NCI-H2196 (cell line): ENCODE measurements around the gene ST6GALNAC1.
"Not testable (repeated sequence)": the region's sequence is repeated elsewhere in the genome, so short reads cannot be mapped to it uniquely, and the experiment has no call there.

ENCODE experiments used
- DNase-seq: peaks from one replicate; lab custom pipeline; 2025; ENCODE audit not compliant: unreplicated experiment; lab: John Stamatoyannopoulos, UW

Gene ST6GALNAC1

DNA sequence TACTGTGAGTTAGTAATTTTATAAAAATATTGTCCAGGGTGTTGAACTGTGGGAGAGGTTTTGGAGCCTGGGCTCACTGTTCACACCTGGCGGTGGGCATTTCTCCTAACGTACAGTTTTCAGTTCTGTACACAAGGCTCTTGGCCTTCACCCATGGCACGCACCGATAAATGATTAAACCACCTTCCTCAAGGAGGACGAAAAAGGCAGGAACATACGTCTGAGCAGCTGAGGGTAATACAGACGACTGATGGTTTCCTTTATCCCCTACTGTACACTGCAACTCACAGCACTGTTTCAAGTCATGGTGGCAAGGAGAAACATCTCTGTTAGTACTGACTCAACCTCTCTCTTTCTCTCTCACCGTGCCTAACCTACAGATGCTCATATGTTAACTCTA lies 1.4 kb upstream of the ST6GALNAC1 start:
- DNase-seq: no peak

DNA sequence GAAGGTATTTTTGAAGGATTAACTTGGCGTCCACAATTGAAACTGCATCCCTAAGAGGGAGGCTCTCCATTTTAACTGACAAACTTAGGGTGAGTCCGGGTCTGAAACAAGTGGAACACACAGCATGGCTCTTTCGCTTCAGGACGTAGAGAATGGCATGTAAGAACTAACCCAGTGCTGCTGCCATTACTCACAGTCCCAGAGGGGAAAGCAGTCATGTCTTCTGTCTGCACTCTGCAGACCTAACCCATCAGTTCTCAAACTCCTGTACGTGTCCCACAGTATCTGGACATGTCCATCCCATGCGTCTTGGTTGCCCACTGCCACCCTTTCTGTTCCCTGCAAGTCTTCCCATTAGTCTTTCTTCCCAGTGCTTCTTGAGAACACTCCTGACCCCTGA lies 563 bp downstream of the ST6GALNAC1 start:
- no peak for DNase-seq

DNA sequence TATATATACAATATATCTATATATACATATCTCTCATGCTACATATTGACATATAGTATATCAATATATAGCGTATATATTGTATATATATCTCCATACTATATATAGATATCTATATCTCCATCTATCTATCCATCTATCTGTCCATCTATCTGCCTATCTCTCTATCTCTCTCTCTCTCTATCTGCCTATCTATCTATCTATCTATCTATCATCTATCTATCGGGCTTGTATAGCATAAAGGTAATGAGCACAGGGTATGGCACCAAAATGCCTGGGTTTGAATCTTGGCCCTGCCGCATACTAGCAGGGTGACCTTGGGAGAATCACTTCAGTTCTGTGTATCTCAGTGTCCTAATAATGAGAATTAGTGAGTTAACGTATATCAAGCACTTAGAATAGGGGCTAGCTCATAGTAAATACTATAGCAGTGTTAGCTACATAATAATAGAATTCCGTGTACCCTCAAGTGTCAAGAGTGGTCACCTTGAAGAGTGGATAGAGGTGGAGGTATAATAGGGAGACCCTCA lies 1.5 kb downstream of the ST6GALNAC1 start:
- DNase-seq: no peak

DNA sequence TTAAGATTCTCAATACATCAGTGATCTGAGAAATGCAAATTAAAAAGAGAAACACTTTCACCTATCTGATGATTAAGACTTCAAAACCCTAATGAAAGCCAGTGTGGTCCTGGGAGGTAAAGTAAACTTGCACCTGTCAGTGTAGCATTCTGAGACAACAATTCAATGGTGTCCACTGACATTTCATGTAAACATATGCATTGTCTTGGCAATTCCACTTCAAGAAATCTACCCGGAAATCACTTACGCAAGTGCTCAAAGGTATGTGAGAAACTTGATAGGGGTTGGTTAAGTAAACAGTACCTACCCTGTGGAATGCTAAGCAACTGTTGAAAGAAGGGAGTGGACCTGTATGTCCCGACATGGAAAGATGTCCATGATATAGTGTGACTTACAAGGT lies 2.1 kb downstream of the ST6GALNAC1 start:
- DNase-seq: peak; percentile 38

DNA sequence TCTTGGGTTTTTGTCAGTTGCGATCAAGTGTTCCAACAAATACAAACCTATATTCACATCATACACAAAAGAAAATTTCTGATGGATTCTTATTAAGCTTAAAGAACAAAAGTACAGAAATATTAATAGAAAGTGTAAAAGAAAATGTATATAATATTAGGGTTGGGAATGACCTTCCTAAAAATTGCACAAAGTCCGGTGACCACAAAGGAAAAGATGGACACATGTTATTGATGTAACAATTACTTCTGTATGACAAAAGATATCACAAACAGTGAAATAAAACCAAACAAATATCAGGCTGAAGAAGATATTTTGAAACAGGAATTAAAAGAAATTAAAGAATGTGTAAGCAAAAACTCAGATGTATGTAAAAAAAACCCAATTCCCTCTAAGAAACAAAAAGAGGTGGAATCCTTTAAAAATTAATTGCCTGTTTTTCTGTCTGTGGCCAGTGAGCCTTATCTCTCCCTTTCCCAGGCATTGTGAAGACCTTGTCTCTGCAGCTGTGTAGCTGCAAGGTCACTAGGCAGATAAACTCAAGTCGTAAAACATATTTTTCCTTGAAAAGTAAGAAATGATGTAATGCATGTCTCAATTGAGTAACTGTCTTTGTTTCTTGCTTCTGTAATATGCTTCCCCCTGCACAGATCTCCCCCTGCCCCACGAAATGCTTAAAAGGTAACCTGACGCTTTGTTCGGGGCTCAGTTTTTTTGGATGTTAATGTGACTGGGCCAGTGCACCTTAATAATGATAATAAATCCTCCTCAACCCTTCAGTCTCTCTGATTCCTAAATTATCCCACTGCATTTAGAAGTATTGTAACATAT lies 2.8 kb downstream of the ST6GALNAC1 start:
- DNase-seq: no peak

DNA sequence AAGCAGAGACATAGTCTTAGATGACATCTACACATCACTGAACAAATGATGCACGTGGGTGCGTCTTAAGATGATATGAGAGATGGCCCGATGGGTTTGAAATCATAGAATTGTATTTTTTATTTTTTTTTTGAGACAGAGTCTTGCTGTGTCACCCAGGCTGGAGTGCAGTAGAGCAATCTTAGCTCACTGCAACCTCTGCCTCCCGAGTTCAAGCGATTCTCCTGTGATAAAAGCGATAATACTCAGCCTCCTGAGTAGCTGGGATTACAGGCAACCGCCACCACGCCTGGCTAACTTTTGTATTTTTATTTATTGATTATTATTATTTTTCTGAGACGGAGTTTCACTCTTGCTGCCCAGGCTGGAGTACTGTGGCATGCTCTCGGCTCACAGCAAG lies 5.3 kb downstream of the ST6GALNAC1 start:
- no peak for DNase-seq

DNA sequence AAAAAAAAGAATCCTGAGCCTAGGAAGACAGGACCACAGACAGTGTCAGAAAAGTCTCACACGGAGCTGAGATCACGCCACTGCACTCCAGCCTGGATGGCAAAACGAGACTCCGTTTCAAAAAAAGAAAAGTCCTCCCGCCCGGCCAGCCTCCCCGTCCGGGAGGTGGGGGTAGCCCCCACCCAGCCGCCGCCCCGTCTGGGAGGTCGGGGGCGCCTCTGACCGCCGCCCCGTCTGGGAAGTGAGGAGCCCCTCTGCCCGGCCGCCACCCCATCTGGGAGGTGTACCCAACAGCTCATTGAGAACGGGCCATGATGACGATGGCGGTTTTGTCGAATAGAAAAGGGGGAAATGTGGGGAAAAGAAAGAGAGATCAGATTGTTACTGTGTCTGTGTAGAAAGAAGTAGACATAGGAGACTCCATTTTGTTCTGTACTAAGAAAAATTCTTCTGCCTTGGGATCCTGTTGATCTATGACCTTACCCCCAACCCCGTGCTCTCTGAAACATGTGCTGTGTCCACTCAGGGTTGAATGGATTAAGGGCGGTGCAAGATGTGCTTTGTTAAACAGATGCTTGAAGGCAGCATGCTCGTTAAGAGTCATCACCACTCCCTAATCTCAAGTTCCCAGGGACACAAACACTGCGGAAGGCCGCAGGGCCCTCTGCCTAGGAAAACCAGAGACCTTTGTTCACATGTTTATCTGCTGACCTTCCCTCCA lies 6.9 kb downstream of the ST6GALNAC1 start:
- not testable (repeated sequence) for DNase-seq

DNA sequence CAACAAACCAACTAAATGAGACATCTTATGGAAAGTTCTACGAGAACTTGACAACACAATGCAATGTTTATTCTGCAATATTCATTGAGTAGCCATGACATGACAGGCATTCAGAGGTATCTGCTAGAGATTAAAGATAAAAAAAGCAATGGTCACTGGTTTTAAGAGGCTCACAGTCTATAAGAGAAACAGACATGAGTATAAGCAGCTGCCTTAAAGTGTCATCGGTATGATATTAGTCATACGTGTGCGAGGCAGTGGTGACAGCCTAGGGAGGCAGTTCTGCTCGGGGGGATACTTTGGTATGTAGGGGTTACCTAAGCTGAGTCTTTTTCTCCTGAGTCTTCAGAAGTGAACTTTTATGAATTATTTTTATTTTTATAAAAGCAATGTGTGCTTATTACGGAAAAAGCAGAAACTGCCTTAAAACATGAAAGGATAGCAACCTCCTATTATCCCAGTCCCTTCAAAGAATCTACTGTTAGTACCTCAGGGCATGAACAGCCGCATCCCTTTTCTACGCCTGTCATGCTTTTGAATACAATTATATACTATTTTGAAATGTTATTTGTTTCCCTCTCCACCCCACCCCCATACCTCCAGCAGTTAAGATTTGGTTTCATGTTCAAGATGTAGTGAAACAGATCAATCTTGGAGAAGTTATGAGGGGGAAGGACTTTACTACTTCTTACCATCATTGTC lies 7.7 kb downstream of the ST6GALNAC1 start:
- DNase-seq: no peak

DNA sequence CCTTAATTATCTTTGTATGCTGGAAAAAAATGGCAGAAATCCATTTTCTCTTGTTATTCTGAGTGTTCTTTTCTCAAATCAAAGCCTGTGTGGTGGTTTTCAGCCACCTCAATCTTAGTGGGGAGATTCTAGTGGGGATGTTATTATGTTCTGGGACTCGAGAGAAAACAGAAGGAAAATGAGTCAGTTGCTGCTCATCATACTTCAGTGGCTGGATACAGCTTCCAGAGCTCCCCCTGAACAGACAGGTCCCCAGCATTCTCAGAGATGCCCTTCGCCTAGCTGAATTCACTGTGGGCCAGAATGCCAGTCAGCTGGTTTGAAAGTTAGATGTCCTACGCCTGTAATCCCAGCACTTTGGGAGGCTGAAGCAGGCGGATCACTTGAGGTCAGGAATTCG lies 8.5 kb downstream of the ST6GALNAC1 start:
- DNase-seq: no peak

DNA sequence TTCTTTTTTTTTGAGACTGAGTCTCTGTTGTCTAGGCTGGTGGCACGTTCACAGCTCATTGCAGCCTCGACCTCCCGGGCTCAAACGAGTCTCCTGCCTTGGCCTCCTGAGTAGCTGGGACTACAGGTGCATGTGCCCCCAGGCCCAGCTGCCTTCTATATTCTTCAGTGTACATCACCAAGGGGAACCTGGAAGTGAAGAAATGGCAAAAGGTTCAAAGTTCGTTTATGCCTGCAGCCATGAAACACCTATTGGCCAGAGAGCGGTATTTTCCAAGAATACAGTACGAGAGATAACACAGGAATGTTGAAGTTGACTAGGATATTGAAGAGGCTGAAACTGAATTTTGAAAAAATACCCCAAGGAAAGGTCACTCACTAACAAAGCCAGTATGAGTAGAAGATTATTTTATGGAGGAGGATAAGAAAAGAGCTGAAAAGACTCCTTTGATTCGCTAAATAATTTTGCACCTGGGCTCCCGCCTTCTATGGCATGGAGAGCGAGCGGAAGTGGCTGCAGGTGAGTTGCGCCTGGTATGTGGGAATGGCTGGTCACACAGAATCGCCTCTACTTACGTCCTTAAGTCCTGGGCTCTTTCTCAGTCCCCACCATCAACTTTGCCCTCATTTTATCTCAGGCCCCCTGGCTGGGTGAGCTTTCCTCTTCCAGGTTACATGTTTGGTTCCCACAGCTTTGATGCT lies 9.8 kb downstream of the ST6GALNAC1 start:
- no peak for DNase-seq

DNA sequence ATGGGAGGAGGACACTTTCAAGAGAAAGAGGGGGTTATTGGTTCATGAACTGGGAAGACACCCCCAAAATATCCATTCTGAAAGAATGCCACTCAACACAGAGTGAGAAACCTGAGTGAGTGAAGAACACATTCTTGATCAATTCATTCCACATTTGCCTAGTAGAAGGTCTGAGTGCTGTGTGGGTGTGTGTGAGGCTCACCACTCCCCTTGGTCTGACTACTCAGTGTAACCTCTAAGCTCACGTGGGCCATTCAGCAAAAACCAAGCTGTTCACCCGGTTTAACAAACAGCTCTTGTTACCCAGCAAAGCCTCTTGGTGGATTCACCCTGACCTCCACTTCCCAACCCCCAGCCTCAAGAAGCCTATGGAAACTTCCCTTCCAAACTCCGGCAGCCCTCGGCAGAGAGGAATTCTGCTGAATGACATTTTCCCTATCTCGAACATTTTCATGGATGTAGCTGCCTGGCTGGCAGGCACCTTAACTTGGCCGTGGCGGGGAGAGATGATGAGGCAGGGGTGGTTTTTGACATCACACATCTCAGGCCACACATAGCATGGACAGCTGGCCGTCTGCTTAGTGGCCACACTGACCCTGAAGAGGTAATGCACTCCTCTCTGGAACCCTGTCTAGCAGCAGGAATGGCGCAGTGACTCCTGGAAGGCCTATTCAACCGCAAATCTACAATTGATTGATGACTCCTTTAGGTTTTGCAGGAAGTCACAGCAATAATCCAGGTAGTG lies 11.6 kb downstream of the ST6GALNAC1 start:
- DNase-seq: no peak

DNA sequence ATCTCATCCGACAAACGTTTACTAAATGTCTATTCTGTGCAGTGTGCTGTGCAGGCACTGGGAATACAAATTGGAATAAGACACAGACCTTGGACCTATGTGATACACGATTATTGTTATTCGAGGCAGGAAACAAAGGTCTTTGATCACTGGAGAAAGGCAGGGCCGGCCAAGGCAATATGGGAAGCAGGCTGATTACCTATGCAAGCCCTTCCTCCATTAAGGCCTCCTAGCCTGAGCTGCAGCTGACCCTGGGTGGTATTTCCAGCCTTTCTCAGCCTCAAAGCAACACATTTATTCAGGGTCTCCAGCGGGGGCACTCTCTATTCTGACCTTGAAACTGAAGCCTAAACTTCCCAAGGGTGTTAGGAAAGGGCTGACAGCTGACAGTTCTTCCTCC lies 13.4 kb downstream of the ST6GALNAC1 start:
- DNase-seq: no peak

DNA sequence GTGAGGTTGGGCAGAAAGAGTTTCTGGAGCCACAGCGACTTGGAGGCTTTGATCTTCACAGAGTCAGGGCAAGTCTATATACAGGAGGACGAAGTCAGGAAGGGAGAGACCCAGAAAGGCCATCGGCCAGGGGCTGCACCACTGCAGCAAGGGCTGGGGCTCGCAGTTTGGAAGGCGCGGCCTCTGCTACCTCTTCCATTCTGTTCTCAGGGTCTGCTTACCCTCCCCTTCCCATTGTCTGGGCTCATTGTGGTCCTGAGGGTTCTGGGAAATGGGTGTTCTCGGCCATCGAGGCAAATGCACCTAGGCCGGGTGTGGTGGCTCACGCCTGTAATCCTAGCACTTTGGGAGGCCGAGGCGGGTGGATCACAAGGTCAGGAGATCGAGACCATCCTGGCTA lies 16.0 kb downstream of the ST6GALNAC1 start:
- no peak for DNase-seq

DNA sequence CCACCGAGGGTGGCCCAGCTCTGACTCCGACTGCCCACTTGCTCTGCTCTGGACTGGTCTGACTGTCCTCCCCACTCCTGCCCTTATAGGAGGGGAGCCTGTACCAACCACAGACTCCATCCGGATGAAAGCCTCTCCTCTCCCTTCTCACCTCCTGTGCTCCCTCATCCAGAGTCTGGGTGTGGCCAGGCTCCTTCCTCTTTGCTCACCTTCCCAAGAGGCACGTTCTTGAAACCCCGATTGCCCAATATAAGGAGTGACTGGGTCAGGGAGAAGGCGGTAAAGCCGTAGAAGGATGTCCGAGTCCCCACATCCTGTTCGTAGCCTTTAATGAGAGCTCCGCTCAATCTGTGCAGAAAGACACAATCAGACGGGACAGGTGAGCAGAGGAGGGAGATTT lies 17.1 kb downstream of the ST6GALNAC1 start:
- DNase-seq: no peak

DNA sequence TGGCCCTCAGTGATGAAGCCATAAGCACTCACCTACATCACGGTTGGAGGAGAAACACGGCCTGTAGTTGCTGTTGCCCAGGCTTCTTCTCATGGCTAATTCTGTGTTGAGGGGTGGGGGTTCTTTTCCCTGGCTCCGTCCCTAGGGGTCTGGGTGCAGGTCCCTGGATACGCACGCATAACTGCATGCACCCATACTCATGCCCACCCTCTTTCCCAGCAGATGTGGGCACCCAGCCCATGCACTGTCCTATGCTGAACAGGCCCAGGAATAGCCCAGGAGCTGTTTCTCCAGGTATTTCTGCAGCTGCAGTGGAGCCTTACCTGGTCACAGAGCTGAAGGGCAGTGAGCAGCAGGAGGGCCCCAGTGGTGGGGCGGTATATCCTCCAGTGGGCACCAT lies 18.1 kb downstream of the ST6GALNAC1 start:
- DNase-seq: no peak

DNA sequence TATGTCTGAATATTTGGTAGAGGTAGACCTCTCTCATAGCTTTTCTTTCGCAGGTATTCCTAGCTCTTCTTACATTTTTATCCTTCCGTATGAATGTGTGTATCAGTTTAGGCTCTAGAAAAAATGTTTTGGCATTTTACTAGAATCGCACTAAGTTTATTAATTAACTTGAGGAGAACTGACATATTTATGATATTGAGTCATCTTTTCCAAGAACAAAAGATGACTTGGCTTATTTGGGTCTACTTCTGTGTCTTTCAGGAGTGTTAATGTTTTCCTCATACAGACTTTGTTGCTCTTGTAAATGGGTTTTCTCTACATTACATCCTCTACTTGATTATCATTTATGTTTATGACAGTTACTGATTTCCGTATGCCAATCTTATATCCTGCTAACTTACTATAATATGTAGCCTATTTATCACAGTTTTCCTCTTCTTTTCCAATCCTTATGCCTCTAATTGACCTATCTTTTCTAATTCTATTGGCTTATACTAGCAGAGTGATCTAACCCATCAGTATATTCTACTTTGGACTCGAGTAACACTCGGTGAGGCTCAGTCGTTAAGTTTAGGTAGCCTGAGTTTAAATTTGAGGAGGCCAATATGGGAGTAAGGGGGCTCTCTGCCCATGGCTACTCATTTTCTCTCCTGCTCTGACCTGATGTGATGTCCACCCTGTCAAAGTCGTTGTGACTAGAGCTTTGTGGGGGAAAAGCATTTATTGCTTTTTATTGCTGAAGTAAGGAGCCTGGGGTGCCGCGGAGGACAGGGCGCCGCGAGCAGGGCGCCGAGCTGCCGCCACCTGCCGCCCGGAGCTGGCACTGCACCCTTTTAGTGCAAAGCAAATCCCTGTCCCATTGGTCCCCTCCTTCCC lies 20.0 kb downstream of the ST6GALNAC1 start:
- peak; percentile 87 for DNase-seq

DNA sequence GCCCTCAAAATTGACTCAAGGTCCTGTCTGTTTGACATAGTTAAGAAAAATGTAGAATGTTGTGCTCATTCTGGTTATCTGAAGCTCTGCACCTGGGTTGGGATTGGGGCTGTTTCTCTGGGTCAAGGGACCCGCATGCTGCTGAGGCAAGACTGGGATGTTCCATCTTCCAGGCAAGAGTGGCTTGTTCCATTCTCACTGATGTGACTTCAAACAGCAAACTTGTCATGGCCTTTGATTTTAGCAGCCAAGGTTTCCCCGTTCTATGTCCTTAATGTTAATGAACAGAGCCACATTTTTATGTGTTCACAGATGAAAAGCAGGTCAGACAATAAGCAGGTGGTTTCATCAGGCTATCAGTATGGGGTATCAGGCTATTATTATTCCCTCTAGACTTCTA lies 25.7 kb downstream of the ST6GALNAC1 start:
- DNase-seq: no peak

DNA sequence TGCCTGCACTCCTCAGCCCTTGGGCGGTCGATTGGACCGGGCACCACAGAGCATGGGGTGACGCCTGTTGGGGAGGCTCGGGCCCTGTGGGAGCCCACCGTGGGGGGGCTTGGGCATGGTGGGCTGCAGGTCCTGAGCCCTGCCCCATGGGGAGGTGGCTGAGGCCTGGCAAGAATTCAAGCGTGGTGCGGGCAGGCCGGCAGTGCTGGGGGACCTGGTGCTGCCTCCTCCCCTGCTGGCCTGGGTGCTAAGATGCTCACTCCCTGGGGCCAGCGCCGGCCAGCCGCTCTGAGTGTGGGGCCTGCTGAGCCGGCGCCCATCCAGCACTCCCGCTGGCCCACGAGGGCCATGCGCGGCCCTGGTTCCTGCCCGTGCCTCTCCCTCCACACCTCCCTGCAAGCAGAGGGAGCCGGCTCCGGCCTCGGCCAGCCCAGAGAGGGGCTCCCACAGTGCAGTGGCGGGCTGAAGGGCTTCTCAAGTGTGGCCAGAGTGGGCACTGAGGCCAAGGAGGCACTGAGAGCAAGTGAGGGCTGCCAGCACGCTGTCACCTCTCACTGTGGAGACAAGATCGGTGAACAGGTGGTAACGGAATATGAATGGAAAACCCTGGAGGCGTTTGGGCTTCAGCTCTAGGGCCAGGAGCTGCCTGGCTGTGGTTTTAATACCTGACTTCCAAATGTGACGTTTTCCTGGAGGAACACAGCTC lies 28.5 kb downstream of the ST6GALNAC1 start:
- no peak for DNase-seq
